ENCODE results near the gene TRRAP. TPM values are rescaled to one million over a fixed set of nuclear protein-coding genes. Genes with fewer than 3 reads are reported as not detected.
A peak's percentile ranks its signal among the peaks of the same experiment; 100 is the strongest.

Gene TRRAP
- polyA plus RNA-seq, 1 donor (not counting 4 experiments of a cell fraction or from before 2014, with no cell fraction given) = 6.1 TPM

GRCh38 chr7:99040104-99040958 is 162.0 kb downstream of the TRRAP start:
- no peak overlapping the region for H3K9ac ChIP-seq (ENCODE audit: control insufficient read depth, extremely low read depth, insufficient read depth, low read length)
- H3K79me2 ChIP-seq (ENCODE audit: control insufficient read depth, insufficient read depth, low read length) = peaks cover 8% of the 10 kb centered on the region
- H3K9me1 ChIP-seq (ENCODE audit: control insufficient read depth, extremely low read depth, insufficient read depth, low read length) = no peaks in the 10 kb centered on the region
- H3K27ac ChIP-seq (ENCODE audit: control insufficient read depth, insufficient read depth, low read length) = peak overlapping the region; percentile 34
- dilution Hi-C loops (cut with MboI; ENCODE audit: extremely low pct_ligation_motif_present, low sequenced_read_pairs) = no loop called here
- no peak overlapping the region for H3K4me2 ChIP-seq (ENCODE audit: control insufficient read depth, extremely low read depth, insufficient read depth, low read depth, low read length)
- FAIRE-seq = no peak
- H3K36me3 ChIP-seq (ENCODE audit: control insufficient read depth in 2 of 2, extremely low read depth in 1 of 2, insufficient read depth in 2 of 2, low read length in 2 of 2) = peaks cover 33 to 51% of the 10 kb centered on the region in 2 experiments
- no peak overlapping the region for H3K4me3 ChIP-seq (ENCODE audit: control insufficient read depth in 2 of 3, extremely low read depth in 1 of 3, insufficient read depth in 2 of 3, low read depth in 1 of 3, low read length in 3 of 3)
- DNase-seq (ENCODE audit: low read depth, low spot score) = peak; percentile 54
- no peaks in the 10 kb centered on the region for H4K20me1 ChIP-seq (ENCODE audit: control insufficient read depth, extremely low read depth, insufficient read depth, low read length)
- no peak for TF ChIP-seq EZH2 (IDR thresholded peaks at IDR 0.05; ENCODE audit: low read length)
- TF ChIP-seq CTCF (optimal IDR thresholded peaks at IDR 0.05 in 1 of 3, IDR thresholded peaks at IDR 0.05 in 1 of 3, conservative IDR thresholded peaks at IDR 0.05 in 1 of 3; ENCODE audit: extremely low read depth in 1 of 3, insufficient read depth in 2 of 3, low read length in 3 of 3) = peak; percentile 70 to 85 (median 76)
- no peak overlapping the region for H2AFZ ChIP-seq (ENCODE audit: control insufficient read depth, low read length)
- no peaks in the 10 kb centered on the region for H3K27me3 ChIP-seq (ENCODE audit: control insufficient read depth, extremely low read depth, insufficient read depth, low read length)
- H3K9me3 ChIP-seq (ENCODE audit: control insufficient read depth, low read depth, low read length) = no peaks in the 10 kb centered on the region
- no peaks in the 10 kb centered on the region for H3K4me1 ChIP-seq (ENCODE audit: control insufficient read depth, extremely low read depth, insufficient read depth, low read length)

DNA sequence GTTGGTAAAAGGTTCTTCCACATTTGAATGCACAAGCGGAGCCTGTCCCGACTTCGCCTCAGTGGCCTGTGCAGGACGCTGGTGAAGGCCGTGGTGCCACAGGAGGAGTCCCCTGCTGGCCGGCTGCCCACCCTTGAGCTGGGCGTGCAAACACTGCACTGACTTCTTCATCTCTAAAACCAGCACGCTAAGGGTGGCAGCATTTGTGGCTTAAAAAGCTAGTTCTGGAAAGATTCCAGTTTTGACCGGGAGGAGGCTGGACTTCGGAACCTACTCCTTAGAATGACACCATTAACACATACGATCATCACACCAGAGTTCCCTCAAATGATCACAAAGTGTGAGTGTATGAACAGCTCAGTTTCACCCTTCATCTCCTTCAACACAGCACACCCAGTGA is 163.2 kb downstream of the TRRAP start:
- dilution Hi-C loops (cut with MboI; ENCODE audit: extremely low pct_ligation_motif_present, low sequenced_read_pairs) = no loop called here
- TF ChIP-seq EZH2 (IDR thresholded peaks at IDR 0.05; ENCODE audit: low read length) = no peak
- TF ChIP-seq CTCF (optimal IDR thresholded peaks at IDR 0.05 in 1 of 3, IDR thresholded peaks at IDR 0.05 in 1 of 3, conservative IDR thresholded peaks at IDR 0.05 in 1 of 3; ENCODE audit: extremely low read depth in 1 of 3, insufficient read depth in 2 of 3, low read length in 3 of 3) = no peak
- H3K4me2 ChIP-seq (ENCODE audit: control insufficient read depth, extremely low read depth, insufficient read depth, low read depth, low read length) = no peak overlapping the region
- no peaks in the 10 kb centered on the region for H4K20me1 ChIP-seq (ENCODE audit: control insufficient read depth, extremely low read depth, insufficient read depth, low read length)
- no peak overlapping the region for H3K27ac ChIP-seq (ENCODE audit: control insufficient read depth, insufficient read depth, low read length)
- no peak overlapping the region for H2AFZ ChIP-seq (ENCODE audit: control insufficient read depth, low read length)
- H3K79me2 ChIP-seq (ENCODE audit: control insufficient read depth, insufficient read depth, low read length) = peaks cover 8% of the 10 kb centered on the region
- no peak overlapping the region for H3K4me3 ChIP-seq (ENCODE audit: control insufficient read depth in 2 of 3, extremely low read depth in 1 of 3, insufficient read depth in 2 of 3, low read depth in 1 of 3, low read length in 3 of 3)
- H3K4me1 ChIP-seq (ENCODE audit: control insufficient read depth, extremely low read depth, insufficient read depth, low read length) = no peaks in the 10 kb centered on the region
- DNase-seq (ENCODE audit: low read depth, low spot score) = no peak
- no peak for FAIRE-seq
- H3K36me3 ChIP-seq (ENCODE audit: control insufficient read depth in 2 of 2, extremely low read depth in 1 of 2, insufficient read depth in 2 of 2, low read length in 2 of 2) = peaks cover 37 to 53% of the 10 kb centered on the region in 2 experiments
- no peaks in the 10 kb centered on the region for H3K9me1 ChIP-seq (ENCODE audit: control insufficient read depth, extremely low read depth, insufficient read depth, low read length)
- H3K9me3 ChIP-seq (ENCODE audit: control insufficient read depth, low read depth, low read length) = no peaks in the 10 kb centered on the region
- H3K9ac ChIP-seq (ENCODE audit: control insufficient read depth, extremely low read depth, insufficient read depth, low read length) = no peak overlapping the region
- no peaks in the 10 kb centered on the region for H3K27me3 ChIP-seq (ENCODE audit: control insufficient read depth, extremely low read depth, insufficient read depth, low read length)
